Measurements from ENCODE around the gene MYL9. TPM values are rescaled to one million over a fixed set of nuclear protein-coding genes. Genes with fewer than 3 reads are reported as not detected.

Gene MYL9
- total RNA-seq, 1 donor from 2014 or later = 1,345 TPM

DNA sequence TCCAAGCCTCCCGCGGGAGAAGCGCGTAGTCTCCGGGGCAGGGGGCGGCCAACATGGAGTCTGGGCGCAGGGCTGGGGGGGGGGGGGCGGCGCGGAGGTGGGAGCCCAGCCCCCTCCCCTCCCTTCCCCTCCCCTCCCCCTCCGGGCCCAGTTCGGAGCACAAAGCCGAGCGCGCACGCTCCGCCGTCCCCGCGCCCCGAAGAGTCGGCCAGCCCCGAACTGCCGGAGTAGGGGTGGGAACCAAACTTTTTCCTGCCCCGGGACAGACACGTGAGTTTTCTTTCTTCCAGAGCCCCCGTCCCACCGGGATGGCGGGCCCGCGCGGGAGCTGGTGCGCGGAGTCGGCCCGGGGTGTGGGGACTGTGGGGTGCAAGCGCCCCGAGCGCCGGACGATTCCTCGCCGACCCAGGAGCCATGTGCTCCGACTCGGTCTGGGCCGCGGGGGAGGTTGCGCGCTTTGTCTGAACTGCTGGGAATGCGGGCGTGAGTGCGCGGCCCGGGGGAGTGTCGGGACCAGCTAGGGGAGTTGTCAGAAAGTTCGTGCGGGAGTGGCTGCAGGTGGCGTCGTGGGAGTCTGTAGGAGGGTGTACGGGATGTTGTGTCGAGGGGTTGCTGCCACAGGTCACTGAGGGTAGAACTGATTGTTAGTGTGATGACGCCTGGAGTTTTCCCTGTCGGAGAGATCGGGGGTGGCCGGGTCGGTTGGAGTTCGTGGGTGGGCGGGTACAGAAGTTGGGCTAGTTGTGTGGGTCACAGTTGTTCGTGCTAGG is 33.2 kb downstream of the MYL9 start:
- TF ChIP-seq CTCF (IDR thresholded peaks at IDR 0.05; ENCODE audit: borderline replicate concordance) = no peak

GRCh38 chr20:36576081-36576445 is 34.7 kb downstream of the MYL9 start:
- Histone ChIP-seq H3K9me3 (replicated peaks) (no peaks in the 10 kb centered on the region), H3K27ac (replicated peaks) (peak overlapping the region; percentile 91), H3K36me3 (peaks cover 23% of the 10 kb centered on the region), H3K4me3 (no peak overlapping the region), H3K27me3 (ENCODE audit: low read depth) (no peaks in the 10 kb centered on the region), H3K4me1 (peaks cover 45% of the 10 kb centered on the region)
- no peak for DNase-seq
- no peak for TF ChIP-seq CTCF (IDR thresholded peaks at IDR 0.05; ENCODE audit: borderline replicate concordance)
- intact Hi-C loops (cut with micrococcal nuclease) = no loop called here

More for the DNA sequence above, 33.2 kb downstream of the MYL9 start:
- Histone ChIP-seq H3K4me1 (peaks cover 45% of the 10 kb centered on the region), H3K27ac (replicated peaks) (peak overlapping the region; percentile 91), H3K36me3 (peaks cover 8% of the 10 kb centered on the region), H3K27me3 (ENCODE audit: low read depth) (no peaks in the 10 kb centered on the region), H3K9me3 (replicated peaks) (no peaks in the 10 kb centered on the region), H3K4me3 (peak overlapping the region; percentile 96)
- intact Hi-C loops (cut with micrococcal nuclease) = no loop called here
- peak; percentile 42 for DNase-seq

DNA sequence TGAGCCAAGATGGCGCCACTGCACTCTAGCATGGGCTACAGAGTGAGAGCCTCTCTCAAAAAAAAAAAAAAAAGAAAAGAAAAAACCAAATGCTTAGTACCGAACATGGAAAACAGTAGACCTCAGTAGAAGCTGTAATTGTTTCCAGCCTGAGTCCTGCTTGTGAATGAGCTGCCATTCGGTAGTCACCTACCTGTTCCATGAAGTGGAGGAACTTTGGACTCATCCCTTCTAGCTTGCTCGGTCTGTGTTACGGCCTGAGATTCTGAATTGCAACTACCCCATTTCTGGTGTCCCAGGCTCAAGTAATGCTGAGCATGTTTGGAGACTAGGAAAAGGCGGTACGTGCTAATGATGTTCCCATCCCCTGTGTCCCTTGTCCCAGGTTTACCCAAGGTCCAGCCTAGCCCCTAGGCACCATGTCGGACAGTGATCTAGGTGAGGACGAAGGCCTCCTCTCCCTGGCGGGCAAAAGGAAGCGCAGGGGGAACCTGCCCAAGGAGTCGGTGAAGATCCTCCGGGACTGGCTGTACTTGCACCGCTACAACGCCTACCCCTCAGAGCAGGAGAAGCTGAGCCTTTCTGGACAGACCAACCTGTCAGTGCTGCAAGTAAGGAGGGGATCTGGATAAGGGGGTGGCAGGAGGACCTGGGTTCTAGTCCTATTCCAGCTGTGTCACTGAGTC is 37.2 kb downstream of the MYL9 start:
- Histone ChIP-seq H3K9me3 (replicated peaks) (no peaks in the 10 kb centered on the region), H3K4me1 (peaks cover 34% of the 10 kb centered on the region), H3K4me3 (no peak overlapping the region), H3K27ac (replicated peaks) (no peak overlapping the region), H3K27me3 (ENCODE audit: low read depth) (no peaks in the 10 kb centered on the region), H3K36me3 (peaks cover 41% of the 10 kb centered on the region)
- no peak for DNase-seq
- no peak for TF ChIP-seq CTCF (IDR thresholded peaks at IDR 0.05; ENCODE audit: borderline replicate concordance)
- intact Hi-C loops (cut with micrococcal nuclease) = no loop called here

GRCh38 chr20:36579996-36580545 is 38.8 kb downstream of the MYL9 start:
- H3K27ac ChIP-seq (replicated peaks) = no peak overlapping the region
- no peaks in the 10 kb centered on the region for H3K9me3 ChIP-seq (replicated peaks)
- DNase-seq = no peak
- no peaks in the 10 kb centered on the region for H3K27me3 ChIP-seq (ENCODE audit: low read depth)
- intact Hi-C loops (cut with micrococcal nuclease) = no loop called here
- peaks cover 41% of the 10 kb centered on the region for H3K36me3 ChIP-seq
- no peak for TF ChIP-seq CTCF (IDR thresholded peaks at IDR 0.05; ENCODE audit: borderline replicate concordance)
- H3K4me1 ChIP-seq = peaks cover 18% of the 10 kb centered on the region
- no peak overlapping the region for H3K4me3 ChIP-seq

DNA sequence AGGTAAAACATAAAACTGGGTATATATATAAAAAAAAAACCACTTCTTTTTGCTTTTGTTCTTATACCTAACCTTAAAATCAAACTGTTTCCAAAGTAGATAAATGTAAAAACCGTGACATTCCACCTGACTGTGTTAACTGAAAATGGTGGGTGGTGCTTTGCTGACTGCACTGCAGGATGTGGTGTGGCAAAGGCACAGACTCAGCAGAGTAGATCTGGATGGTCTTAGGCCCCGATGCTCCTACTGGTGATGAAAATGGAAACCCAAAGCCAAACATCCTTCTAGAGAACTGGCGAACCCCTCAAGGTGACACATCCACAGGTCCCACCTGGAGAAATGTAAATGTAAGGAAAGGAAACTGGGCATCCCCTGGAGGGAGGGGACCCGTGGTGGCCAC is 41.0 kb downstream of the MYL9 start:
- H3K36me3 ChIP-seq = peaks cover 41% of the 10 kb centered on the region
- no peak for TF ChIP-seq CTCF (IDR thresholded peaks at IDR 0.05; ENCODE audit: borderline replicate concordance)
- no peak overlapping the region for H3K27ac ChIP-seq (replicated peaks)
- no peak overlapping the region for H3K4me3 ChIP-seq
- peaks cover 5% of the 10 kb centered on the region for H3K4me1 ChIP-seq
- intact Hi-C loops (cut with micrococcal nuclease) = no loop called here
- H3K27me3 ChIP-seq (ENCODE audit: low read depth) = no peaks in the 10 kb centered on the region
- no peak for DNase-seq
- H3K9me3 ChIP-seq (replicated peaks) = no peaks in the 10 kb centered on the region
